GM21528 (cell line): ENCODE measurements around the gene FBXO27.
"Not testable (repeated sequence)": the region's sequence is repeated elsewhere in the genome, so short reads cannot be mapped to it uniquely, and the experiment has no call there.

ENCODE experiments used
- ATAC-seq: cut with Tn5 transposase; IDR thresholded peaks from one replicate; pipeline ENCODE4 v1.9.1; 2021; ENCODE audit warnings: mild to moderate bottlenecking, moderate library complexity; ENCODE audit not compliant: unreplicated experiment, low FRiP score

The FBXO27 gene

DNA sequence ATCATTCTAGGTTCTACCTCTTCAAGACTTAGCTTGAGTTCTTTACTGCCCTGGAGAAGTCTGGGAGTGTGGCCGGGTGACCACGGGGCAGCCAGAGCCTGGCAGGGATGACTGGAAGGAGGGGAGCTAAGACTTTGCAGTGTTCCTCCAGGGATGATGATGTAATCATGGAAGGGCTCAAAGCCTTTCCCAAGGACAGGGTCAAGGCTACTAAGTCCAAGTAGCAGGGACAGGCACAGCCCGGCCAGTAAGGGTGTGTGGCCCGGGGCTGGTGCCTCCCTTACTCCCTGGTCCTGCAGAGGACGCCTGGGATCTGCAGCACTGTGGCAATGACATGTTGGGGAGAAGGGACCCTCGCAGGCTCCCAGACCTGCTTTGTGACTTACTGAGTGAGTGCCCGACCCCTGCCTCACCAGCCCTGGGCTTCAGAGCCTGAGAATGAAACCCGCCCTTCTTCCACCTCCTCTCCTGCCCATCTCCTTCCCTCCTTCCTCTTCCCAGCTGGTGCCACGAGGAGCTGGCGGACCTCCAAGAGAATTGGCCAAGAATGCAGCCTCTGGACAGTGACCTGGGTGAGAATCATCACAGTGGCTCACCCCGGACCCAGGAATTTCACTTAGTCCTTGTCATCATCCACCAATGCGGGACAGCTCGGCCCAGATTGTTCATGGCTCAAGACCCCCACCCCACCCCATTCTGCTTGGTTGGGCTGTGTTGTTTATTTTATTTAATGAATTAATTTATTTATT is 41.2 kb downstream of the FBXO27 start:
- no peak for ATAC-seq

DNA sequence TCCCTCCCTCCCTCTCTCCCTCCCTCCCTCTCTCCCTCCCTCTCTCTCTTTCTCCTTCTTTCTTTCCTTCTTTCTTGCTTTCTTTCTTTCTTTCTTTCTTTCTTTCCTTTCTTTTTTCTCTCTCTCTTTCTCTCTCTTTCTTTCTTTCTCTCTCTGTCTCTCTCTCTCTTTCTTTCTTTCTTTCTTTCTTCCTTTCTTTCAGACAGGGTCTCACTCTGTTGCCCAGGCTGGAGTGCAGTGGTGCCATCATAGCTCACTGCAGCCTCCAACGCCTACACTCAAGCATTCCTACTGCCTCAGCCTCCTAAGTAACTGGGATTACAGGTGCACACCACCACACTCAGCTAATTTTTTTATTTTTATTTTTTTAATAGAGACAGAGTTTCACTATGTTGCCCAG is 42.7 kb downstream of the FBXO27 start:
- ATAC-seq: not testable (repeated sequence)

DNA sequence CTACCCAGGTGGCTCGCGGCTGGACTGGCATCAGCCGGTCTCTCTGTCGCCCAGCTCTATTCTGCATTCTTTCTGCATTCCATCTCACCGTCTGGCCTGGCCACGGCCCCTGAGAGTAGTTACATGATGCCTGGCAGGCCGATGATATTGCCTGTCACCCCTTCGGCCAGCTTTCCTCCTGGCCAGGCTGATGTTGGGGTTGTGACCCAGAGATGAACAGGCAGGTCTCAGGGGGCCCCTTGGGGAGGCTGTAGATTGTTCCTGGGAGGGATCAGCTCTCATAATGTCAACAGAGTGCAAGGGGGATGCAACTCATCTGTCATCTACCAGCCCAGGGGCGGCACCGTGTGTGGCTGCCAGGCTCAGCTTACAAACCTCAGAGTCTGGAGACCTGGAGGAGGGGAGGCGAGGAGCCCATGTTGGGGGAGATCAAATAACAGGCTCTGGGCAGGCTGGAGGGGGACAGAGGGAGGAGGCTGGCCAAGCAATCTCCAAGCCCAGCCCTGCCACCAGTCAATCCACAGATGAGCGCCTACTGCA is 43.2 kb downstream of the FBXO27 start:
- no peak for ATAC-seq

DNA sequence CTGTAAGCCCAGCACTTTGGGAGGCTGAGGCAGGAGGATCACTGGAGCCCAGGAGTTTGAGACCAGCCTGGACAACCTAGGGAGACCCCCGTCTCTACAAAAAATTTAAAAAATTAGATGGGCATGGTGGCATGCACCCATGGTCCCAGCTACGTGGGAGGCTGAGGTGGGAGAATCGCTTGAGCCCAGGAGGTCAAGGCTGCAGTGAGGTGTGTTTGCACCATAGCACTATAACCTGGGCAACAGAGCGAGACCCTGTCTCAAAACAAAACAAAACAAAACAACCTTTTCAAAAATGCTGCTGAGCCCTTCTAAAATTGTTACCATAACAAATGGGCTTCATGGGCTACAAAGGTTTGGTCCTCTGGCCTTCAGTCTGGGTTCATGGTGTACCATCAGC is 43.7 kb downstream of the FBXO27 start:
- ATAC-seq: not testable (repeated sequence)

DNA sequence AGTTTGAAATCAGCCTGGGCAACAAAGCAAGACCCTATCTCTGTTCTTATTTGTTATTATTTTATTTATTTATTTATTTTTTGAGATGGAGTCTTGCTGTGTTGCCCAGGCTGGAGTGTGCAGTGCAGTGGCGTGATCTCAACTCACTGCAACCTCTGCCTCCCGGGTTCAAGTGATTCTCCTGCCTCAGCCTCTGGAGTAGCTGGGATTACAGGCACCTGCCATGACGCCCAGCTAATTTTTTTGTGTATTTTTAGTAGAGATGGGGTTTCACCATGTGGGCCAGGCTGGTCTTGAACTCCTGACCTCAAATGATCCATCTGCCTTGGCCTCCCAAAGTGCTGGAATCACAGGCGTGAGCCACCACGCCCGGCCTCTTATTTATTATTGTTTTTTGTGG is 44.6 kb downstream of the FBXO27 start:
- not testable (repeated sequence) for ATAC-seq

DNA sequence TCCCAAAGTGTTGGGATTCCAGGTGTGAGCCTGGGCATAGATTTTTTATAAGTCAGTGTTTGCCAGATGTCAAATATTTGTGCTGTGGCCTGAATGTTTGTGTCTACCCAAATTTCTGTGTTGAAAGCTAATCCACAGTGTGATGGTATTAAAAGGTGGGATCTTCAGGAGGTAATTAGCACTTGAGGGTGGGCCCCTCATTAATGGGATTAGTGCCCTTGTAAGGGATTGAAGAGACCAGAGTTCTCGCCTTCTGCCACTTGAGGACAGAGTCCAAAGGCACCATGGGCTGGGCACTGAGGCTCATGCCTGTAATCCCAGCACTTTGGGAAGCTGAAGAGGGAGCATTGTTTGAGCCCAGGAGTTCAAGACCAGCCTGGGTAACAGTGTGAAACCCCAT is 47.1 kb downstream of the FBXO27 start:
- no peak for ATAC-seq

DNA sequence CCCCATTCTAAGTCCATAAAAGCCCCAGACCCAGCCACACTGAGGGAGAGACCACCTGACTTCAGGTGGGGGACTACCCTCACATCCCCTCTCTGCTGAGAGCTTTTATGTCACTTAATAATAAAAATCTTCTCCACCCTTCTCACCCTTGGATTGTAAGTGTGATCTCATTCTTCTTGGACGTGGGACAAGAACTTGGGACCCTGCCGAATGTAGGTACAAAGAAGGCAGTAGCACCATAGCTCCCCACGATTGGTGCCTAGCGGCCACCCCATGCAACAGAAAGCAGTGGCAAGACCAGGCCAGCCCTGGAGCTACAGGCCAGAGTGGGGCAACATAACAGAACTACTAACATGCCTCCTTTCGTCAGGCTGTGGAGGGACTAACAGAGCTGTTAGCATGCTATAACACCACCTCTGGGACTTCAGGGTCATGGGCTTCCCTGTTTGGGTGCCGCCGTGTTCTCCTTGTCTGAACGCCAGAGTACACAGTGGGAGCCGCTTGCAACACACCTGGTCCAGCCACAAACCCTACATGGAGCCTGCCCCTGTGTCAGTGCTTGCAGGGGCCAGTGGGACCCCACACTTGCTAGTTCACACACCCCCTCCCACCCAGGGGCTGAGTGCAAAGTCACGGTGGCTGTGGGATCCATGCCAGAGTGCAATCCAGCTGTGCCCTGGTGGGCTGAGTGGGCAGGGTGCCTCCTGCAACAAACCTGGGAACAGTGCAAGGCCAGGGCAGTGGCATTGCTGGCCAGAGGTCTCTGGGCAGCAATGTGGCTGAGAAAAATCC is 51.6 kb downstream of the FBXO27 start:
- no peak for ATAC-seq

DNA sequence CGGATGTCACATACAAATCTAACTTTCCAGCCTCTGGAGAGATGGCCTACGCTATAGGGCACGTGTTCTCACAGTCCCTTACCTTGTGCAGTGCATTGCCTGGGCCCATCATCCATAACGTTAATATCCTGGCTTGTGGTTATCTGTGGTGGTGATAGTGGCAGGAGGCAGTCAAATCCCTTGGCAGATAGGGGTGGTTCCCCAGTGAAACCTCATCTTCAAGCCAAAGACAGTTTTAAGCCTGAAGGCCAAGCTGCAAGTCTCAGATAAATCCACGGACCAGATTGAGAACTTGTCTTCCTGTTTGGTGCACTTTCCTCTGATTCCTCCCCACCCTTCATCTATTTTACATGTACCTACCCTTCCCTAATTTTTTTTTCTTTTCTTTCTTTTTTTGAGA is 52.5 kb downstream of the FBXO27 start:
- no peak for ATAC-seq

DNA sequence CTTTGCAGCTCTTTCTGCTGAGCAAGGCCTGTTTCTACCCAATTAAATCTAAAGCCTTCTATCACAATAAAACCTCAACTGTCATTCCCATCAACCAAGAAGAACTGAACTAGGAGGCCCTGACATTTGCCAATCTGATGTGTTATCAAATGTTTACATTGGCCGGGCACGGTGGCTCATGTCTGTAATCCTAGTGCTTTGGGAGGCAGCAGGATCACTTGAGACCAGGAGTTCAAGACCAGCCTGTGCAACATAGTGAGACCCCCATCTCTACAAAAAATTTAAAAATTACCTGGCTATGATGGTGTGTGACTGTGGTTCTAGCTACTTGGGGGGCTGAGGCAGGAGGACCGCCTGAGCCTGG is 54.0 kb downstream of the FBXO27 start:
- ATAC-seq: no peak

DNA sequence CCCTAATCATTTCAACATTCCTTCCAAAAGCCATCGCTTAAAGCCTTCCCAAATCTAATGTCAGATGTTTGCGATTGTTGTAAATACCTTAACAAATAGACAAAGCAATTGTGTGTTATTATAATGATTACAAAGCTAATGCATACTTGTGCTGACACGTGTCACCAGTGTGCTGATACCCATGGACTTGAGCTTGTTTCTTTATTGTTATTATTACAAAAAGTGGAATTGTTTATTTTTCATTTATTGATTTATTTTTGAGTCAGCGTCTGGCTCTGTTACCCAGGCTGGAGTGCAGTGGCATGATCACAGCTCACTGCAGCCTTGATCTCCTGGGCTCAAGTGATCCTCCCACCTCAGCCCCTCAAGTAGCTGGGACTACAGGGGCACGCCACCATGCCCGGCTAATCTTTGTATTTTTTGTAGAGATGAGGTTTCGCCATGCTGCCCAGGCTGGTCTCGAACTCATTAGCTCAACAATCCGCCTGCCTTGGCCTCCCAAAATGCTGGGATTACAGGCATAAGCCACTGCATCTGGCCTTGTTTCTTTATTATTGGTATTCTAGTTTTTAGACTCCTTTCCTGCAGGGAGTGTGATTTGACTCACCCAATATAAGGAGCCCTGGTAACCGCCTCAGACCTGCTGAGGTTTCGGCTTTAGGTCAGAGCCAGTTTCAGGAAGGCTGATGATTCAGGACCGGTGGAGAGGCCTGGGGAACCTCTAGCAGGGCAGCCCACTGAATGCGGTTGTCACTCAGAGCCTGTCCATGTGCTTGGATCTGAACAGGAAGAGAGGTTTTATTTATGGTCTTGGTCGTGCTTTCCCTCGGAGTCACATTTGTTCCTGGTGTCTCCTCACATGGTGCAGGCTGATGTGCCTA is 54.7 kb downstream of the FBXO27 start:
- peak; percentile 61 for ATAC-seq

DNA sequence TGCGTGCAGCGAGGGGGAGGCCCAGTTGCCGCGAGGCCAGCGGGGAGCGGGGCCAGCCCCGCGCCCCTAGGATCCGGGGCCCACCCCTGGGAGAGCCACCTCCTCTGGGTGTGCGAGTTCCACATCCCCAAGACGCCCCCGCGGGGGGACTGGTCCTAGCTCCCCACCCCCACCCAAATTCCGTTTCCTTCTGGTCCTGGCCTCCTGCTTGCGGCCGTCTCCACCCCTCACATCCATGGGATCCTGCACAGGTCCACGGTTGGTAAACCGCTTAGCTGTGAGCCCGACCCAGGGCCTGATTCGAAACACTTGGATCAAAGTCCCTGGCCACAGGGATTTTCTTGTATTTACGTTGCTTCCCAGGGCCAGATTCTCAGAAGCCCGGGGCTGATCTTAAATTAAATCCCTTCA is 56.5 kb downstream of the FBXO27 start:
- ATAC-seq: no peak

DNA sequence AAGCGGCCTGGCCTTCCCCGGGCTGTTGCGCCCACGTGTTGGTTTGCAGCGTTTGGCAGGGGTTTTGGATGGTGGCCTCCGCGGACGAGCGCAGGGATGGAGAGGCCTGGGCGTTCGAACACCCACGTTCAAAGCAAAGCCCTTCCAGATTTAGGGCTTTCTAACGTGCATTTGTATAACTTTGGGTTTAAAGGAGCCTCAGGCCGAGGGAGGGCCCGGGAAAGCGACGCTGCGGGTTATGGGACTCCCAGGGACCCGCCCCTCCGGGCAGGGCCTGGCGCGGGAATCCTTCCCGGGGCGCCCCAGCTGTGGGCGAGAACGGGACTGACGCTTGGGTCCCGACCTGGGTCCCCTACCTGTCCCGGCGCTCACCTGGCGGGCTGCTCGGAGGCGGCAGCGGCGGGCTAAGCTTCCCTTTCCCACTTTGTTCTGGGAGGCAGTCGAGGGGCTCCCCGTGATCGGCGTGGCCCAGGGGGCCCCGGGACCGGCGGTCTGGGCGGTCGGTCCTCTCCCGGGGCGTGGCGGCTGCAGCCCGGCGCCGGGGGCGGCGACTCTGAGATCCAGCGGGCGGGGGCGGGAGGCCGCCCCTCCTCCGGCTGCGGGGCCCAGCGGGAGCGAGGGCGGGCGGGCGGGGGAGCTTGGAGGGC is 57.0 kb downstream of the FBXO27 start, which contains the start of gene FBXO17:
TSS of gene FBXO17 (minus strand) at position 529 of the 647 bp plus-strand sequence. CDS start 25,423 bp downstream, outside the sequence.
- ATAC-seq: no peak

DNA sequence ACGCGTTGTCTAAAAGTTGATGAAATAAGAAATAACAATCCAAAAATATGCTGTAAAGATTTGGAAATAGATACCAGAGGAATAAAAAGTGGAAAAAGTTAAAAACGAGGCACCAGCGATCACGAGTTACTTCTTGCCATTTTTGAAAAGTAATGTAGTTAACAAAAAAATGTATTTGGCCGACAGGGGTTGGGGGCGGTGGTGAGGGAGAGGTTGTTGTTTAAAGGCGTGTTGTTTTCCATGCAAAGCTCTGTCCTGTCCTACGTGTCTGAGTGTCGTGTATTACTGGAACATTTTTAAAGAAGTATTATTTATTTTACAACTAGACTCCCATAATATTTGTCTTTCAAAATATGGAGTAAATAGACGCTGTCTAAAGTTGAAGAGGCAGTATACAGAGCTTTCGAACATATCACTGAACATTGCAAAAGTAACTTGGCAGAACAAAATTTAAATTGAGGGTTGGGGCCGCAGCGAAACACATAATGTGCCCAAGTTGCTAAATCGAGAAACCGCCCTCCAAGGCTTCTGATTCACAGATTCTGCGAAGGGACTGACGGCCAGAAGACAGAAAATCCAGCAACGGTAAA is 57.6 kb downstream of the FBXO27 start:
- ATAC-seq: no peak
